Omental fat pad (tissue), 4 donors: ENCODE measurements around the gene HSD11B1. TPM values are rescaled to one million over a fixed set of nuclear protein-coding genes. Genes with fewer than 3 reads are reported as not detected.
A peak's percentile ranks its signal among the peaks of the same experiment; 100 is the strongest.

Experiments used
- ATAC-seq: fragments of 150-250 bp; one replicate; pipeline ENCODE4 v1.9.1; 2016; ENCODE audit warnings: mild to moderate bottlenecking, moderate library complexity; ENCODE audit not compliant: low FRiP score
- DNase-seq: peaks from one replicate; pipeline ENCODE4 v3.0.0-alpha.2; 2019; ENCODE audit warnings: low spot score
- total RNA-seq, 4 donors: library from RNA; depleted of rRNA; stranded (reverse); fragments of >200 nt; gene quantifications; one replicate each; pipeline ENCODE4 v1.1.0, GENCODE V29; 2016
- TF ChIP-seq, protein P1 (sequence below), 3 donors: fragments of 450-650 bp; IDR thresholded peaks; one replicate each; pipeline ENCODE4 v1.5.1; 2016 to 2017; ENCODE audit warnings: antibody characterized with exemption in 3 of 3, mild to moderate bottlenecking in 3 of 3, moderate library complexity in 2 of 3

The HSD11B1 gene
- total RNA-seq, 4 donors from 2014 or later = 12.8 to 47.3 (median 18.0) TPM

DNA sequence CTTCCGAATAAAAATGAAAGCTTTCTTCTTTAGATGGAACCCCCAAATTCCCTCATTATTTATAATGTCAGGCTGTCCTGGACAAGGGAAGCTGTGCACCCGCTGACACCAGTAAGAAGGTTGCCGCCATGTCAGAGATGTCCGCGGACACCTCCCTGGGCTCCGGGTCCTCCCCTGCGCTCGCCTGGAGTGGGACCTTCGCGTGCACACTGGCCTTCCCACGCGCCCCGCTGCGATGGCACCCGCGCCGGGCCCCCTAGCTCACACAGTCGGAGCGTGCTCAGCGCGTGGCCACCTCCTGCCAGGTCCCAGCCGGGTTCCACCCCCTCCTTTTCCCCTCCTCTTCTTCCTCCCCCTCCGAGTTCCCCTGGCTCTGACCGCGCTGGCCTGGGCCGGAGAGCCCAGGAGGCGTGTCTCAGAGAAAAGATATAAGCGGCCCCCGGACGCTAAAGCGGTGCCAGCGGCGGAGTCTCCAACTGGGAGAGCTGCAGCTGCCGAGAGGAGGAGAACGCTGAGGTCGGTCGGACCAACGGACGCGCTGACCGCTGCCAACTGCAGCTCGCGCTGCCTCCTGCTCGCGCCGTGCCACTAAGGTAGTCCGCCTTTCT, 29.6 kb upstream of the HSD11B1 start, which contains the start of gene G0S2:
G0S2 (plus strand) TSS at position 456 of the 608 bp plus-strand sequence. CDS start 273 bp downstream, outside the sequence.
- DNase-seq = no peak
- TF ChIP-seq, protein P1, sequence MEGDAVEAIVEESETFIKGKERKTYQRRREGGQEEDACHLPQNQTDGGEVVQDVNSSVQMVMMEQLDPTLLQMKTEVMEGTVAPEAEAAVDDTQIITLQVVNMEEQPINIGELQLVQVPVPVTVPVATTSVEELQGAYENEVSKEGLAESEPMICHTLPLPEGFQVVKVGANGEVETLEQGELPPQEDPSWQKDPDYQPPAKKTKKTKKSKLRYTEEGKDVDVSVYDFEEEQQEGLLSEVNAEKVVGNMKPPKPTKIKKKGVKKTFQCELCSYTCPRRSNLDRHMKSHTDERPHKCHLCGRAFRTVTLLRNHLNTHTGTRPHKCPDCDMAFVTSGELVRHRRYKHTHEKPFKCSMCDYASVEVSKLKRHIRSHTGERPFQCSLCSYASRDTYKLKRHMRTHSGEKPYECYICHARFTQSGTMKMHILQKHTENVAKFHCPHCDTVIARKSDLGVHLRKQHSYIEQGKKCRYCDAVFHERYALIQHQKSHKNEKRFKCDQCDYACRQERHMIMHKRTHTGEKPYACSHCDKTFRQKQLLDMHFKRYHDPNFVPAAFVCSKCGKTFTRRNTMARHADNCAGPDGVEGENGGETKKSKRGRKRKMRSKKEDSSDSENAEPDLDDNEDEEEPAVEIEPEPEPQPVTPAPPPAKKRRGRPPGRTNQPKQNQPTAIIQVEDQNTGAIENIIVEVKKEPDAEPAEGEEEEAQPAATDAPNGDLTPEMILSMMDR (IDR thresholded peaks at IDR 0.05) = no peak
- peak; percentile 42 for ATAC-seq

DNA sequence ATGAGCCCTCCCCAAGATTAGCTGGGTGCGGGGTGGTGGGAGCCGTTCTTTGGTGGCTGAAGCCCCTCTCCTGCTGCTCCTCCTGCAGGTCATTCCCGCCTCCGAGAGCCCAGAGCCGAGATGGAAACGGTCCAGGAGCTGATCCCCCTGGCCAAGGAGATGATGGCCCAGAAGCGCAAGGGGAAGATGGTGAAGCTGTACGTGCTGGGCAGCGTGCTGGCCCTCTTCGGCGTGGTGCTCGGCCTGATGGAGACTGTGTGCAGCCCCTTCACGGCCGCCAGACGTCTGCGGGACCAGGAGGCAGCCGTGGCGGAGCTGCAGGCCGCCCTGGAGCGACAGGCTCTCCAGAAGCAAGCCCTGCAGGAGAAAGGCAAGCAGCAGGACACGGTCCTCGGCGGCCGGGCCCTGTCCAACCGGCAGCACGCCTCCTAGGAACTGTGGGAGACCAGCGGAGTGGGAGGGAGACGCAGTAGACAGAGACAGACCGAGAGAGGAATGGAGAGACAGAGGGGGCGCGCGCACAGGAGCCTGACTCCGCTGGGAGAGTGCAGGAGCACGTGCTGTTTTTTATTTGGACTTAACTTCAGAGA, 29.0 kb upstream of the HSD11B1 start:
- TF ChIP-seq, protein P1 (IDR thresholded peaks at IDR 0.05) = no peak
- ATAC-seq (peak; percentile 24), DNase-seq (no peak)

DNA sequence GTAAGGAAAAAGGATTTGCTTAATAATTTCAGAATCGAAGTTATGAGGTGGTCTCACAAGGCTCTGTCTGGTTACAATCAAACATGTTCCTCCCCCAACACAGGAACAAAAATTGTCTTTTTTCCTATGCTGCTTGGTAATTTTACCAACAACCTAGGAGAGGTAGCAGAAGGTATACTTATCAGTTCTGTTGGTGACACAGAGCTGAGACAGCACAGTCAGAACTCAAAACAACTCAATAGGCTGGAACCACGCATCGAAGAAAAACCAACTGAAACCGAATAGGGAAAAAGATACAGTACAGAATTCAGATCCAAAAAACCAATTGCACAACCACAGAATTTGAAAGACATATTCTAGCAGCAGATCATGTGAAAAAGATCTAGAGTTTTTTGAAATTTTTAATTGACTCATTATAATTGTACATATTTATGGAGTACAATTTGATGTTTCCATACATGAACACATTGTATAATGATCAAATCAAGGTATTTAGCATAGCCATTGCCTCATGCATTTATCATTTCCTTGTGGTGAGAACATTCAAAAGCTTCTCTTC, 25.6 kb upstream of the HSD11B1 start:
- ATAC-seq (no peak), DNase-seq (no peak)
- TF ChIP-seq, protein P1 (IDR thresholded peaks at IDR 0.05) = no peak

DNA sequence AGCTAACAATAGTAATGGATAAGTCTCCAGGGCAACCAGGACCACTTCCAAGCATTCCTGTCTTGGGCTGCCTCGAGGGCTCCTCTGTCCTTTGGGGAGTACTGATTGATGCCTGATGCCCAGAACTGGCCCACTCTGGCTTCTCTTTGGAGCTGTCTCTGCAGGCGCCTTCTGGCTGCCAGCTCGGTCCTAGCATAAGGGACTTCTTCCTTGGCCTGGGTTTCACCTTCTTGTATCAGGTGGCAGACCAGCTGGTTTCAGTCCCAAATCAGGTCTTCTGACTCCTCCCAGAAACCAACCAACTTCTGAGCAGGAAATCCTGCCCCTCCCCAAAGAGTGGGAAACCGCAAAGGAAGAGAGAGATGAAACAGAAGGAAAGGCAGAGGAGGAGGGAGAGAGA, 18.8 kb upstream of the HSD11B1 start:
- TF ChIP-seq, protein P1 (IDR thresholded peaks at IDR 0.05) = no peak
- ATAC-seq (no peak), DNase-seq (no peak)

DNA sequence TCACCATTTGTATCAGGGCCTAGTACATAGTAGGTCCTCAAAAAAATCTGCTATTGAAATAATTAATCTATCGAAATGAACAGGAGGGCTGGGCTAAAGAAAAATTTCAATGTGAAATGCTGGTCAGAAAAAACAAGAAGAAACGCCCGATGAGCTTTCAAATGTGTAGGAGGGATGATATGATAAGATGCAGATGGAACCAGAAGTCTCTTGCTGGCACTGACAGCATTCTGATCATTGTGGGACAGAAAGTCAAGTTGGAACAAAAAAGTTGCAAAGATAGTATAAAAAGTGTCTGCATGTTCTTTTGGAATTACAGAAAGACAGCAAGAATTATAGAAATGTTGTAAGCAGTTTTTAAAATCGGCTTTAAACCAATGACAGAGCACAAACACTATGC, 18.3 kb upstream of the HSD11B1 start:
- TF ChIP-seq, protein P1 (IDR thresholded peaks at IDR 0.05) = no peak

DNA sequence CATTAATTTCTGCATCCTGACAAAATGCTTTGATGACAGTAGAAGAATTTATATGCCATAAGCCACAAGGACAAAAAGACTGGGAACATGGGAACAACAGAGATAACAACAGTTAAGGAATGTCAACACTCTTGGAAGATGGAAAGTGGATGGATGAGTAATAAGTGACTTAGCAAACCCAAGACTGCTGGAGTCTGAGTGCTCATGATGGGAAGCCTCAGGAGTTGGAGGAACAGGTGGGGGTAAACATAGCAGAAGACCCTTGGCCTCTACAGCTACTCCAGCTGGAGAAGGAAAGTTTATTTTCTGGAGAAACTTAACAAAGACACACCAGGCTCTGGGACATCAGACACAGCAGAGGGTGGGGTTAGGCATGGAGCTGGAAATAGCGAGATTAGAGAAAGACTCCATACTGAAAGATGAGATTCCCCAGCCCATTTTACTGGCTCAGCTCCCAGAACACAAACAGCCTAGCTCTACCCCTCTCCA, 15.9 kb upstream of the HSD11B1 start:
- DNase-seq = no peak
- TF ChIP-seq, protein P1 (IDR thresholded peaks at IDR 0.05) = no peak
- no peak for ATAC-seq

More for the DNA sequence above, 18.3 kb upstream of the HSD11B1 start:
- ATAC-seq = no peak
- DNase-seq = no peak
